ENCODE results near the gene SARDH. TPM values are rescaled to one million over a fixed set of nuclear protein-coding genes. Genes with fewer than 3 reads are reported as not detected.

Gene SARDH
- polyA plus RNA-seq, 1 donor from 2014 or later = not detected

DNA sequence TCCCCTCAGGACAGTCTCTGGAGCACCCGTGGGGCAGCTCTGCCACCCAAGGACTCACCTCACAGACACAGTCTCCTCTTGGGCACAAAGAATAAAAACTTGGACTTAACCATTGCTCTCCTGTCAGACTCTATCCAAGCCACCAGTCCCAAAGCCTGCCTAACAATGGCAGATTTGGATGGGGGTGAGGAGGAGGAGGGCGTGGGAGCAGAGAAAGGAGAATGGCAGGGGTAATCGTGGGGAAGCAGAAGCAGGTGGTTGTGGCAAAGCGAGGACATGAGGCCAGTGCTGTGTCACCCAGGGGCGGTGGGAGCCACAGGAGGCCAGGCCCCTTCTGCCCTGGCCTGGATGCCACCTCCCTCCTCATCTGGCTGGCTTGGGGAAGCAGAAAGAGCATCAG is 123.5 kb downstream of the SARDH start:
- Histone ChIP-seq H3K9me2 (ENCODE audit: insufficient read depth, low read length) (no peaks in the 10 kb centered on the region), H2AFZ (ENCODE audit: low read depth, low read length) (no peak overlapping the region), H3F3A (ENCODE audit: insufficient read depth, low read length, poor library complexity, severe bottlenecking) (no peaks in the 10 kb centered on the region), H3K4me3 (ENCODE audit: low read length) (peak overlapping the region; percentile 21), H4K20me1 (ENCODE audit: insufficient read depth) (no peaks in the 10 kb centered on the region), H3K4me2 (ENCODE audit: low read length) (no peak overlapping the region), H3K27me3 (ENCODE audit: insufficient read depth, low read depth, low read length) (peaks cover 22% of the 10 kb centered on the region), H3K9ac (ENCODE audit: low read length) (peak overlapping the region; percentile 2), H3K27ac (ENCODE audit: low read length) (no peak overlapping the region), H3K9me3 (ENCODE audit: low read length) (no peaks in the 10 kb centered on the region), H3K79me2 (replicated peaks; ENCODE audit: insufficient read depth, low read length) (no peaks in the 10 kb centered on the region), H3K36me3 (ENCODE audit: insufficient read depth, low read length) (no peaks in the 10 kb centered on the region)
- TF ChIP-seq POLR2AphosphoS5 (IDR thresholded peaks at IDR 0.05) (no peak), EZH2 (IDR thresholded peaks at IDR 0.05; ENCODE audit: borderline replicate concordance, insufficient read depth, low read length, poor library complexity, severe bottlenecking) (no peak), MXI1 (conservative IDR thresholded peaks at IDR 0.05; ENCODE audit: poor library complexity, severe bottlenecking) (no peak), SMC3 (conservative IDR thresholded peaks at IDR 0.05; ENCODE audit: poor library complexity) (no peak), EP300 (conservative IDR thresholded peaks at IDR 0.05; ENCODE audit: poor library complexity, severe bottlenecking) (no peak), TAF1 (IDR thresholded peaks at IDR 0.05; ENCODE audit: low read depth) (no peak), RAD21 (conservative IDR thresholded peaks at IDR 0.05) (no peak)
- TF ChIP-seq, protein P1, sequence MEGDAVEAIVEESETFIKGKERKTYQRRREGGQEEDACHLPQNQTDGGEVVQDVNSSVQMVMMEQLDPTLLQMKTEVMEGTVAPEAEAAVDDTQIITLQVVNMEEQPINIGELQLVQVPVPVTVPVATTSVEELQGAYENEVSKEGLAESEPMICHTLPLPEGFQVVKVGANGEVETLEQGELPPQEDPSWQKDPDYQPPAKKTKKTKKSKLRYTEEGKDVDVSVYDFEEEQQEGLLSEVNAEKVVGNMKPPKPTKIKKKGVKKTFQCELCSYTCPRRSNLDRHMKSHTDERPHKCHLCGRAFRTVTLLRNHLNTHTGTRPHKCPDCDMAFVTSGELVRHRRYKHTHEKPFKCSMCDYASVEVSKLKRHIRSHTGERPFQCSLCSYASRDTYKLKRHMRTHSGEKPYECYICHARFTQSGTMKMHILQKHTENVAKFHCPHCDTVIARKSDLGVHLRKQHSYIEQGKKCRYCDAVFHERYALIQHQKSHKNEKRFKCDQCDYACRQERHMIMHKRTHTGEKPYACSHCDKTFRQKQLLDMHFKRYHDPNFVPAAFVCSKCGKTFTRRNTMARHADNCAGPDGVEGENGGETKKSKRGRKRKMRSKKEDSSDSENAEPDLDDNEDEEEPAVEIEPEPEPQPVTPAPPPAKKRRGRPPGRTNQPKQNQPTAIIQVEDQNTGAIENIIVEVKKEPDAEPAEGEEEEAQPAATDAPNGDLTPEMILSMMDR (IDR thresholded peaks at IDR 0.05; ENCODE audit: poor library complexity, severe bottlenecking) = no peak
- TF ChIP-seq, protein P2, sequence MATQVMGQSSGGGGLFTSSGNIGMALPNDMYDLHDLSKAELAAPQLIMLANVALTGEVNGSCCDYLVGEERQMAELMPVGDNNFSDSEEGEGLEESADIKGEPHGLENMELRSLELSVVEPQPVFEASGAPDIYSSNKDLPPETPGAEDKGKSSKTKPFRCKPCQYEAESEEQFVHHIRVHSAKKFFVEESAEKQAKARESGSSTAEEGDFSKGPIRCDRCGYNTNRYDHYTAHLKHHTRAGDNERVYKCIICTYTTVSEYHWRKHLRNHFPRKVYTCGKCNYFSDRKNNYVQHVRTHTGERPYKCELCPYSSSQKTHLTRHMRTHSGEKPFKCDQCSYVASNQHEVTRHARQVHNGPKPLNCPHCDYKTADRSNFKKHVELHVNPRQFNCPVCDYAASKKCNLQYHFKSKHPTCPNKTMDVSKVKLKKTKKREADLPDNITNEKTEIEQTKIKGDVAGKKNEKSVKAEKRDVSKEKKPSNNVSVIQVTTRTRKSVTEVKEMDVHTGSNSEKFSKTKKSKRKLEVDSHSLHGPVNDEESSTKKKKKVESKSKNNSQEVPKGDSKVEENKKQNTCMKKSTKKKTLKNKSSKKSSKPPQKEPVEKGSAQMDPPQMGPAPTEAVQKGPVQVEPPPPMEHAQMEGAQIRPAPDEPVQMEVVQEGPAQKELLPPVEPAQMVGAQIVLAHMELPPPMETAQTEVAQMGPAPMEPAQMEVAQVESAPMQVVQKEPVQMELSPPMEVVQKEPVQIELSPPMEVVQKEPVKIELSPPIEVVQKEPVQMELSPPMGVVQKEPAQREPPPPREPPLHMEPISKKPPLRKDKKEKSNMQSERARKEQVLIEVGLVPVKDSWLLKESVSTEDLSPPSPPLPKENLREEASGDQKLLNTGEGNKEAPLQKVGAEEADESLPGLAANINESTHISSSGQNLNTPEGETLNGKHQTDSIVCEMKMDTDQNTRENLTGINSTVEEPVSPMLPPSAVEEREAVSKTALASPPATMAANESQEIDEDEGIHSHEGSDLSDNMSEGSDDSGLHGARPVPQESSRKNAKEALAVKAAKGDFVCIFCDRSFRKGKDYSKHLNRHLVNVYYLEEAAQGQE (IDR thresholded peaks at IDR 0.05; ENCODE audit: borderline replicate concordance) = no peak

DNA sequence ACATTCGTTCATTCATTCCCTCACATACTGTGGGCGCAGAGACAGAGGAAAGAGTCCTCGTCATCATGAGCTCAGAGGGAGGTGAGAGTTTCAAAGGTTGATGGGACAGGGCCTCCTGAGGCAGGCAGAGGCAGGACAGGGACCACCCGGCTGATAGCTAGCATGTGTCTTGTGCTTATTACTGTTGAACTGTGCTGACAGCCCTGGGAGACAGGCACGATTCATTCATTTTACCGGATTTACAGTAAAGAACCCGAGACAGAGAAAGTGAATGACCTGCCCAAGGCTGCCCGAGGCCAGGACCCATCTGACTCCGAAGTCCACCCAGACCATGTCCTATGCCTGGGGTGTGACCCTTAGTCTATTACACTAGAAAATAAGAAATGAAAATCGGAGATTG is 124.1 kb downstream of the SARDH start:
- Histone ChIP-seq H3K4me3 (ENCODE audit: low read length) (peak overlapping the region; percentile 21), H3K9me3 (ENCODE audit: low read length) (no peaks in the 10 kb centered on the region), H3K9ac (ENCODE audit: low read length) (peak overlapping the region; percentile 2), H4K20me1 (ENCODE audit: insufficient read depth) (no peaks in the 10 kb centered on the region), H3K27ac (ENCODE audit: low read length) (no peak overlapping the region), H3F3A (ENCODE audit: insufficient read depth, low read length, poor library complexity, severe bottlenecking) (no peaks in the 10 kb centered on the region), H3K9me2 (ENCODE audit: insufficient read depth, low read length) (no peaks in the 10 kb centered on the region), H3K27me3 (ENCODE audit: insufficient read depth, low read depth, low read length) (peaks cover 26% of the 10 kb centered on the region), H3K4me2 (ENCODE audit: low read length) (no peak overlapping the region), H3K79me2 (replicated peaks; ENCODE audit: insufficient read depth, low read length) (no peaks in the 10 kb centered on the region), H3K36me3 (ENCODE audit: insufficient read depth, low read length) (no peaks in the 10 kb centered on the region), H2AFZ (ENCODE audit: low read depth, low read length) (no peak overlapping the region)
- TF ChIP-seq MXI1 (conservative IDR thresholded peaks at IDR 0.05; ENCODE audit: poor library complexity, severe bottlenecking) (no peak), TAF1 (IDR thresholded peaks at IDR 0.05; ENCODE audit: low read depth) (no peak), SMC3 (conservative IDR thresholded peaks at IDR 0.05; ENCODE audit: poor library complexity) (no peak), RAD21 (conservative IDR thresholded peaks at IDR 0.05) (no peak), POLR2AphosphoS5 (IDR thresholded peaks at IDR 0.05) (no peak), EZH2 (IDR thresholded peaks at IDR 0.05; ENCODE audit: borderline replicate concordance, insufficient read depth, low read length, poor library complexity, severe bottlenecking) (no peak)
- TF ChIP-seq, protein P1 (IDR thresholded peaks at IDR 0.05; ENCODE audit: poor library complexity, severe bottlenecking) = no peak
- TF ChIP-seq, protein P2 (IDR thresholded peaks at IDR 0.05; ENCODE audit: borderline replicate concordance) = no peak

Measured in neural cell (in vitro differentiated cells).